ENCODE measurements around the gene VSIR. TPM values are rescaled to one million over a fixed set of nuclear protein-coding genes. Genes with fewer than 3 reads are reported as not detected.

Gene VSIR
- total and polyA plus RNA-seq, 12 donors = 36.6 to 112 (median 69.0) TPM

GRCh38 chr10:71701496-71702132 lies 71.7 kb downstream of the VSIR start:
- intact Hi-C loops (cut with DNase I) = loop anchor here in 3 of 10 donors (5.0 to 10.0 kb wide), 3 partner anchors 317 to 387 kb away; partner anchors contain the start of gene SLC29A3 (in 3 of the 3)
- no peaks in the 10 kb centered on the region for H3K36me3 ChIP-seq
- no peaks in the 10 kb centered on the region for H3K27me3 ChIP-seq
- no peak for DNase-seq
- peaks cover 0 to 32% (median 20%) of the 10 kb centered on the region in 9 donors for H3K4me1 ChIP-seq
- 71 to 72% methylated on average over 11 of the region's 11 CpGs for WGBS, 2 donors
- no peaks in the 10 kb centered on the region for H3K9me3 ChIP-seq
- ATAC-seq = peak in 1 of 8 donors; percentile 29
- H3K4me3 ChIP-seq = no peak overlapping the region
- peak overlapping the region in 1 of 10 donors; percentile 18 for H3K27ac ChIP-seq
- TF ChIP-seq CTCF (IDR thresholded peaks at IDR 0.05) = no peak

GRCh38 chr10:71700731-71701368 lies 72.5 kb downstream of the VSIR start:
- intact Hi-C loops (cut with DNase I) = loop anchor here in 3 of 10 donors (5.0 to 10.0 kb wide), 3 partner anchors 316 to 386 kb away; partner anchors contain the start of gene SLC29A3 (in 3 of the 3)
- DNase-seq = no peak
- Histone ChIP-seq H3K27me3 (no peaks in the 10 kb centered on the region), H3K27ac (no peak overlapping the region), H3K4me3 (no peak overlapping the region), H3K4me1 (peaks cover 0 to 37% (median 27%) of the 10 kb centered on the region in 9 donors), H3K36me3 (no peaks in the 10 kb centered on the region), H3K9me3 (no peaks in the 10 kb centered on the region)
- peak in 3 of 8 donors; percentile 9 to 33 (median 29) for ATAC-seq
- TF ChIP-seq CTCF (IDR thresholded peaks at IDR 0.05) = no peak
- WGBS, 2 donors = 80 to 81% methylated on average over 11 of the region's 11 CpGs

- DNase-seq = no peak
- H3K9me3 ChIP-seq = no peaks in the 10 kb centered on the region
- H3K27ac ChIP-seq = no peak overlapping the region
- no peak overlapping the region for H3K4me3 ChIP-seq
- TF ChIP-seq CTCF (IDR thresholded peaks at IDR 0.05) = no peak
- WGBS, 2 donors = 86 to 87% methylated on average over 5 of the region's 5 CpGs
- no peaks in the 10 kb centered on the region for H3K27me3 ChIP-seq
- intact Hi-C loops (cut with DNase I) = loop anchor here in 3 of 10 donors (5.0 to 10.0 kb wide), 3 partner anchors 36 to 301 kb away; partner anchors contain the start of gene CDH23 (in 1 of the 3)
- peaks cover 0 to 57% (median 42%) of the 10 kb centered on the region in 9 donors for H3K4me1 ChIP-seq
- no peak for ATAC-seq
- H3K36me3 ChIP-seq = no peaks in the 10 kb centered on the region
These were observed 74.6 kb downstream of the VSIR start for GRCh38 chr10:71698737-71699136.

GRCh38 chr10:71697938-71698709 lies 75.2 kb downstream of the VSIR start:
- WGBS, 2 donors = 82 to 85% methylated on average over 7 of the region's 7 CpGs
- no peak for DNase-seq
- peaks cover 0 to 63% (median 48%) of the 10 kb centered on the region in 9 donors for H3K4me1 ChIP-seq
- H3K4me3 ChIP-seq = no peak overlapping the region
- H3K36me3 ChIP-seq = no peaks in the 10 kb centered on the region
- no peak for ATAC-seq
- intact Hi-C loops (cut with DNase I) = loop anchor here in 3 of 10 donors (5.0 to 10.0 kb wide), 3 partner anchors 36 to 301 kb away; partner anchors contain the start of gene CDH23 (in 1 of the 3)
- TF ChIP-seq CTCF (IDR thresholded peaks at IDR 0.05) = no peak
- H3K27me3 ChIP-seq = no peaks in the 10 kb centered on the region
- H3K9me3 ChIP-seq = no peaks in the 10 kb centered on the region
- no peak overlapping the region for H3K27ac ChIP-seq
